MM.1S (cell line): ENCODE data around the gene FMNL1.

Source experiments
- CTCF ChIP-seq: fragments of 300-600 bp; sonication (generic); IDR thresholded peaks from 2 replicates; pipeline ENCODE4 v1.5.1; 2016; ENCODE audit warnings: antibody characterized with exemption, low read length, mixed read lengths
- EZH2phosphoT487 ChIP-seq: fragments of 300-600 bp; sonication (generic); IDR thresholded peaks from 2 replicates; pipeline ENCODE4 v1.6.1; 2018; ENCODE audit warnings: antibody characterized with exemption, low read length

- TF ChIP-seq CTCF = peak; percentile 68
- TF ChIP-seq EZH2phosphoT487 = no peak
These were observed 55.6 kb downstream of the FMNL1 start for GRCh38 chr17:45277216-45277849.
